GM21447 (cell line): ENCODE results near the gene IL1RL1.

Experiments
- ATAC-seq: cut with Tn5 transposase; IDR thresholded peaks from one replicate; pipeline ENCODE4 v1.9.1; 2021; ENCODE audit not compliant: unreplicated experiment

The IL1RL1 gene

DNA sequence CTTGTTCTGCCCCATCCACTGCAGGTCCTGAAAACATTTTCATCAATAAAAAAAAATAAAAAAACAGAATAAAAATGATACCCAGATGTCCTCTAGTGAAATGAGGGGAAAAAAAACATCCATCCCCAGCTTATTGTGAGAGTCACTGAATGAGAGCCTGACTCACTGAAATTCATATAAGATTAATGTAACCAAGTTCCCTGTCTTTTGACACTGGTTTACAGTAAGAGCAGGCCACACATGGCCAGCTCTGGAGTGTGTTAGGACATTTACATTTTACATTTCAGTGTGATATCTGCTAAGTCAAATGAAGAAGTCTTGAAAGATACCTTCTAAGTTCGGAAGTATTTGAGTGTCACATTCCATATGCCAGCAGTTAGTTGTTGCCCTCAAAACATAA, 23.1 kb downstream of the IL1RL1 start:
- no peak for ATAC-seq

DNA sequence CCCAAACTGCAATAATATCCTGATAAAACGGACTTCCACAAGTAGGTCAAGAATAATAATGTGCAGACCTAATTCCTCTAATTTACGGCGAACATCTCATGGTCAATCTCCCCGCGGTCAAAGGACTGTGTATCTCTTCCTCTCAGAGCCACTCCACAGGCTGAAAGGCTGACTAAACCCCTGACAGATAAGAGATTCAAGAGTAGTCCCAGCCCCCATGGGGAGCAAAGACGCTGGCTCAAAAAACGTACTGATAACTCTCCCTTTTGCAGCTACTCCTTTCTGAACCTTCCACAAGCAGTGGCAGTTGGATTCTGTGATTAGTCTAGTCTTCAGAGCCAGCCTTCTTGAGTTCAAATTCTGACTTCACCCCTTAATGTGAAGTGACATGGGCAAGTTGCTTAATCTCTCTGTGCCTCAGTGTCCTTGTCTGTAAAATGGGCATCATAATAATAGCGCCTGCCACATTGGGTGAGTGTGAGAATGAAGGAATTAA, 24.6 kb downstream of the IL1RL1 start:
- ATAC-seq: no peak

DNA sequence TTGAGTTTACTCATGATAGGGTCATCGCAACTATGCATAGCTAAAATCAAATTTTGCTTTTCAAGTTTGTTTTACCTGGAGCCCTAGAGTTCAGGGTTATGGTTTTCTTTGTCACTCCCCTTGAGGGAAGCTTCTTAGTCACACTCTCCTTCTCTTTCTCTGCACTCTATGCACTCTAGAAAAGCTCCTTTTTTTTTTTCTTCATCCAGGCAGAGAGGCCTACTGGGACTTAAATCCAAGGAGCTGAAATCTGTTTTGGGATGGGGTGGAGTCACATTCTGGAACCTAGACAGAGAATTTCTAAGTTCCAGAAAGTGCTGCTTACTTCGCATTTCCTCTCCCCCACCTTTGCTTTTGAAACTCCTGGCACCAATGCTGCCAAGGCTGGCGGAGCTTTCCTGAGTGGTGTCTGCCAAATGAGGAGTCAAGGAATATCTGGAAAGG, 25.2 kb downstream of the IL1RL1 start:
- no peak for ATAC-seq

DNA sequence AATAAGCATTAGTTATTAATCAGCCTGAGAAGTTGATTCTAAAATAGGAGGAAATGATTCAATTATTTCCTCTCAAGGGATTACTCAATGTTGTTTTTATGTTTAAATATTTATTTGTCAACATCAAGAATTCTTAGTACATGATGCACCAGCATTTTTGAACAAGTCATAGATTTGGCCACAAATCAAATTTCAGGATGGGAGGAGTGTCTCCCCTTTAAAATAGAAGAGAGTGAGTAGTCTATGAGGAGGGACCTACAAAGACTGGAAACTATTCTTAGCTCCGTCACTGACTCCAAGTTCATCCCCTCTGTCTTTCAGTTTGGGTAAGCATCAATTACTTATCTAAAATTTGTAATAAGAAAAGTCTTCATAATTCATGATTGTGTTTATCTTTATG, 25.6 kb downstream of the IL1RL1 start:
- no peak for ATAC-seq

DNA sequence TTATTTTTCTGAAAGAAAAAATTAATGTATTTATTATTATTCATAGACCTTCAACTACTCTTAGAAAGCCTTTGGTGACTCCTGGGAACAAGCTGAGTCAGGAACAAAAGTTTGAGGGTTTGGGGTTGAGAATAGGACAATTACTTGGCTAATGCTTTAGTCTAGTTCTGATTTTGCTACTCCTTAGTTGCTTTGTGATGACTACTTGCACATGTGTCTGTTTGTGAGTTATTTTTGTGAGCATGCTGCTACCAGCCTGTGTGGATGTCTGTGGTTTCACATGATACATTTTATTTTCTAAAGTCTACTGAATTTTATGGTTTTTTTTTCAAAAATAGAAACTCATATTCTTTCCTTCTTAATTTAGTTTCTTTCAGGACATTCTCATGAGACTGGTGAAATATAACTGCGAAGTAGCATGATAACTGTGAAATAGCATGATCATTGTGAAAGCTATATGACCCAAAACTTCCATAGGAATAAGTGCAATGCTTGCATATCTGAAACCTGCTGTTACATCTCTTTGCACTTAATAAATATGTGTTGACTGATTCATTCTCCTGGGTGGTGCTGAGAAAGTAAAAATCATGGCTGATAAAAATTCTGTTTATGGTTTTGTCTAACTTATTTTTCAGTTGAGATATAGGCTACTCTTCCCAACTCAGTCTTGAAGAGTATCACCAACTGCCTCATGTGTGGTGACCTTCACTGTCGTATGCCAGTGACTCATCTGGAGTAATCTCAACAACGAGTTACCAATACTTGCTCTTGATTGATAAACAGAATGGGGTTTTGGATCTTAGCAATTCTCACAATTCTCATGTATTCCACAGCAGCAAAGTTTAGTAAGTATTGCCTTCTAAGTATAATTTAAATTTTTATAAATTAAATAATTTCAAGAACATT, 26.4 kb downstream of the IL1RL1 start:
- ATAC-seq: no peak

DNA sequence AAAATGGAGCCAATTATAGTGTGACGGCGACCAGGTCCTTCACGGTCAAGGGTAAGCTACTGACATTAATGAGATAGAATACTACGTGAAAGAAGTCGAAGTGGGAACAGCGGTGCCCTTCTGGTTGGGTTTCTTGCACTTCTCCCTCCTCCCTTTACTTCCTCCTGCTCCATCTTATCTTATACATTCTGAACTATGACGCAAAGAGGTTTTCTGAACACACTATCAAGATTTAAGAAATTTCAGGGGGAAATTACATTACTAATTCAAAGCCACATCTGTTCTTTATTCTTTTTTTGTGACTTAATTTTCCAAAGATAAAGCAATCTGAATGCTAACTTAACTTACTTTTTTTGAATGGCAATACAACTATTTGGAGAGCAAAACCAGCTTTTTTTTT, 29.4 kb downstream of the IL1RL1 start:
- no peak for ATAC-seq

DNA sequence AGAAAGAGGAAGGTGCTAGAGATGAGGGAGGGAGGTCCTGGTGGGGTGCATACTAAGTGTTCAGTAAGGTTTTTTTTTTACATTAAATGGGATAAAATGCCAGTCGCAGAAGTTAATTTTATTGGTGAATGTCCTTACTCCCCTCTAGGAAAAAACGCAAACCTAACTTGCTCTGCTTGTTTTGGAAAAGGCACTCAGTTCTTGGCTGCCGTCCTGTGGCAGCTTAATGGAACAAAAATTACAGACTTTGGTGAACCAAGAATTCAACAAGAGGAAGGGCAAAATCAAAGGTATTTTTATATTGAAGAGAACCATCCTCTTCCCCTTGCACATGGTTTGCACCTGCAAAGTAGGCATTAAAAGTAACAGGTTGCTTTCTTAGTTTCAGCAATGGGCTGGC, 31.5 kb downstream of the IL1RL1 start:
- ATAC-seq: no peak

DNA sequence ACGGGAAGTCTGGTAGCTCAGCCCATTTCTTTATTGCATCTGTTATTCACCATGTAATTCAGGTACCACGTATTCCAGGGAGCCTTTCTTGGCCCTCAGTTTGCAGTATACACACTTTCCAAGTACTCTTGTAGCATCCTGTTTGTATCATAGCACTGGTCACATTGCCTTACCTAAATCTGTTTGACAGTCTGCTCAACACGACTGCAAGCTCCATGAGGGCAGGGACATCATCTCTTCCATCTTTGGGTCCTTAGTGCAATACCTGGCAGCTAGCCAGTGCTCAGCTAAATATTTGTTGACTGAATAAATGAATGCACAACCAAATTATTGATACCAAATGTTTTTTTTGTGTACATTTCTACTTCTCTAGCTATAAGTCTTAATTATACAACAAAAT, 33.0 kb downstream of the IL1RL1 start:
- ATAC-seq: no peak

DNA sequence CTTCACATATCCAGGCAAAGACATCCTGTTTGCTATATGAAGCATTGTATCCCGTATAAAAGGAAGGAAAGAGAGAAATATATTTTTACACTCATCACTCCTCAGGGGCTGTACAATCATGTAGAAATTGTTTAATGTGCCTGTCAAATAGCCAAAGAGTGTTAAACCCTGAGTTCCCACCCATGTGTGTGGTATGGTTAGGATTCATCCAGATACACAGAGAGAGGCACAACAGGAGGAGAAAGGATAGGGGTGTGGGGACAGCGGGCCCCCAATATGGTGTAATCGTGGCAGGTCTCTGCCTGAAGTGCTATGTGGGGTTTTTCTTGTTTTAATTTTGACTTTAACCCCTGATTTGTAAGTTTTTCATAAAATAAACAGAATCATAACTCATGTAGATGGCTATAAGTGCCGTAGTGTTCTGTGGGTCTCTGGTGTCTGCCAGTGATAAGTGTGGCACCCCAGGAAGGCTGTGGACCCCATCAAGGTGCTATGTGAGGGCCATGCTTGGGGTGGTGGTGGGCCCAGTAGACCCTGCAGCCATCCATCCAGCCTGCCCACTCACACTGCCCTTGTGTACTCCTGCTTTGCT, 34.1 kb downstream of the IL1RL1 start:
- no peak for ATAC-seq

DNA sequence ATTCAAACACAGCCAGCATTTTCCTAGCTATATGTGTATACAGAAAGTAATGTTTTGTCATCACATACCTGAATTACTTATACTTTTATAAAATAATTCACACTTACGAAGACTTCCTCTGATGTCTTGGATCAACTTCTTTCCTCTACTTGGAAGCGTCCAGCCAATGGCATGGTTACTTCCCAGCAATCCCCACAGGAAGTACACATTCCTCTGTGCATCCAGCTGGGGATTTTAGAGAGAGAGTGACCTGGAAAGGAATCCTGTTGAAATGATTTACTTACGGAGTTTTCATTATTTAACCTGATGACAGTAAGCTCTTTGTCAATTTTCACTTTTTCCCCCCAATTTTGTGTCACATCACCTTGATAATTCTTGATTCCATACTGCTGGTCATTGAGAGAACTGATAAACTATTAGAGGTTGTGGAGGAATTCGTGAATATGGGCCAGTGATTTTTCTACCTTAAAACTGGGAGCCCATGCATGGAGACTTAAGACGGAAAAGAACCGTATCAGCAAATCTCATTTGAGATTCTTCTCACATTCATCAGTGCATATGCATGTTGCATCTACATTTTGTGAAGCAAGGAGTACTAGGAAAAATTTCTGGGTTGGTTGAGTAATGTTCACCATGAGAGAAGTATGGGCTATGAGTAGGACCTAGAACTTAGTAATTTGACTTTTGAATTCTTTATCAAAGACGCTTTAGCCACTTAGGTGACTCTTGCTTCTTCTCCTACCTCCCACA, 35.2 kb downstream of the IL1RL1 start:
- ATAC-seq: no peak

DNA sequence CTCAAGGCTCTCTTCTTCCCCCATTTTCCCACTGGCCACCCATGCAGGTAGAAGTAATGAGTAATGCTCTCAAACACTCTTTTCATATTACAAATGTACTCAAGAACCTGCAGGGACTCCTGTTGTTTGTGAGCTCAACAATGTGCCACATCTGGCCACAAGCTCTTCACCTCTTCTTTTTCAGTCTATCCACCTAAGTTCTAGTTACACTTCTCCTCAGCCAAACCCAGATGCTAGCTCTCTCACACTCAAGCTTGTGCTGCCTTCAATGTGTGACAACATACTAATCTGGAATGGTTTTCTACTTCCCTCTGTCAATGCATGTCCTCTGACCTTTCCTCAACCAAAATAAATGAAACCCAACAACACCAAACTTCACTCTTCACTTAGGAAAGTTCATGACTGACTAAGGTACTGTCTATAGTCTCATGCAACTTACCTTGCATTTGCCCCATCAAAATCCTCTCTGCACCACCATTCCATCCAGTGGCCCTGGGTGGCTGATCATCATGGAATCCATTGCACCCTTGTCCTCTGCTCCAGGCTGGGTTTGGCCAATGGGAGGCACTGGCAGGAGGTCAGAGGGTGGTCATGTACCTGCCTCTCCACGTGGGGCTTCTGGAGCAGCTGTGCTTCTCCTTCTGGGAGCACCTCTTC, 38.9 kb downstream of the IL1RL1 start:
- no peak for ATAC-seq

DNA sequence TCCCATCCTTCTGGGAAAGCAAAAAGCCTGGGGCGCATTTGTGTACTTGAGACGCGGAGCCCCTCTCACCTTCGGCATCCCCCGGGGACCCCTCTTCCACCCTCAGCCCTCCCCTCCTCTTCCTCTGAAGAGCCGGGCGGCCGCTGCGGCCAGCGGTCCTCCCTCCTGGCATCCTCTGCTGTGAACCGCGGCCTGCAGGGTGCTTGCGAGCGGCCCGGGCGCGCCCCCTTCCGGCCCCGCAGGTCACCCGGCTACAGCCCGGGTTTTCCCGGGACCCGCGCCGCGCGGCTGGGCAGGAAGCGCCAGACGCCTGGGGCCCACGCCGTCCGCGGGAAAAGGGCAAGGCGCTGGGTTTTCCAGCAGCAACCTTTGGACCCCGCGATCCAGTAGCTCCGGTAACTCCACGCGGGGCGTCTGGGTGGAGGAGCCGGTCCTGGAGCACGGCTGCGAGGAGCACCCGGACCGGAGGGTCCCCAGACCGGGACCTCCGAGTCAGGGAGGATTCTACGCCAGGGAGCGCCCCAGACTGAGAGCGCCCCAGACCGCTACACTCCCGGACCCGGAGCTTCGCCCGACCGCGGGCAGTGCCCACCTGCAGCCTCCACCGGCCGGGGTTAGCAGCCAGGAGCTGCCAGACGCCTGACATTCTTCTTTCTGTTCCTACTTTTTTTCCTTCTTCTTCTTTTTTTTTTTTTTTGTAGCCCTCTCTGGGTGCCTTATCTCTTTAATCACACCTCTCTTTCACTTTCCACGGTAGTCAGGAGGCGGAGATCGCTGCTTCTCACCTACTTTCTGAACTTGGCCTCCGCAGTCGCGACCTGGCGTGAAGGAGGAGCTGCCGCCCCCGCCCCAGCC, 44.4 kb downstream of the IL1RL1 start, which contains the start of gene IL18R1:
IL18R1 (plus strand) TSS at position 271 of the 855 bp plus-strand sequence. CDS start 6,865 bp downstream, outside the sequence.
- peak; percentile 83 for ATAC-seq

DNA sequence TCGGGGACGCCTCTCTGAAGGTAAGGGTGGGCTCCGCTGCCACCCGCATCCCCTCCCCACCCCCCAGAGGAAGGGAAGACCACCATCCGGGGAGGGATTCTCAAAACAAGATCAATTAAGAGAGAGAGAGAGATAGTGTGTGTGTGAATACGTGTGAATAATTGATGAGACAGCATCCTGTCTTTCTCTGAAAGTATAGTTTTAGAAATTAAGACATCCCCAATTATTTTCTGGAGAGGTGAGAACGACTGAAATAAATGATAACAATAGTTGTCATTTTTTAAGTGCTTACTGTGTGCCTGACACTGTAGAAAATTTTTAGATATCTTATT, 45.0 kb downstream of the IL1RL1 start:
- peak; percentile 15 for ATAC-seq

DNA sequence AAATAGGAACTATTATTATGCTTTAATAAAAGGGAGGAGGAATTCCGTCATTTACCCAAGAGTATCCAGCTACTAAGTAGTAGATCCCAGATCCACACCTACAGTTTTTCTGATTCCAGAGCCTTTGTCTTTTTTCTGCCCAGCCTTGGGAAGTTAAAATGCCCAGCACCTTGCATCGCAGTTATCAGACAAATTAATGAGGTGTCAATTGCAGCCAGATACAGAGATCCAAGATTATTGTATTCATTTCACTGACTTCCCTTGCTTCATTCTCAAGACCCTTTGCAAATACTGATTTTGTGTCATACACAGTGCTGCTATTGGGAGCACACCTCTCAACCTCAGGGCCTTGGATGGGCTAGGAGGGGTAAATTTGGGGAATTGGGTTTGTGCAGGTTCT, 45.4 kb downstream of the IL1RL1 start:
- ATAC-seq: no peak

DNA sequence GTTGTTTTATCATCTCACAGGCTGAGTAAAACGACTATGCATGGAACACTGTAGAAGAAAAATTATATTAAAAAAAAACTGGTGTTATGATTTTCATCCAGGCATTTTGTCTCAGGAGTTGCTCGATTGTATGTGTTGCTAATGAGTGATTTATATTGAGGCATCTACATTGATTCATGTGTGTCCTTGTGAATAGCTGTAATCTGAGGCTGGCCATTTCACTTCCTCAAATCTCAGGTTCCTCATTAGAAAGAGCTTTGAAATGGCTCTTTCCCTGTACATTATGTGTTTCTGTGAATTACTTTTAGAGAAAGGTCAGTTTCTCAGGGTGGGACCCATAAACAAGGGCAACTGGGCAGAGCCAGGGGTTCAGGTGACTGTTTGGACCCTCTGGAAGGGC, 46.6 kb downstream of the IL1RL1 start:
- no peak for ATAC-seq

DNA sequence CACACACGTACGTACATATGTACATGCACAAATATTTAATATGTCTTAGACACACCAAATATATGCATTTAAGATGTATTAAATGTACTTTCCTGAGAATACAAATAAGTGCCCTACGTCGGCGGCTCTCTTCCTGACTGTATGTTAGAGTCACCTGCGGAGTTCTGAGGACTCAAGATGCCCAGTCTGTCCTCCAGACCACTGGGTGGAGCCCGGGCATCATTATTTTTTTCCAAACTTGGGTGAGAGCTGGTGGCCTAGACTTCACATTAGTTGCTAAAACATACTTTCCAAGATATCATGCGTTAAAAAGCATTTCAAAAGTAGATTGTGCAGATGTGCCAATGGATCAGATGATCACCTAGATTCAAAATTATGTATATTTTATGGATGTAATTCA, 47.1 kb downstream of the IL1RL1 start:
- no peak for ATAC-seq

DNA sequence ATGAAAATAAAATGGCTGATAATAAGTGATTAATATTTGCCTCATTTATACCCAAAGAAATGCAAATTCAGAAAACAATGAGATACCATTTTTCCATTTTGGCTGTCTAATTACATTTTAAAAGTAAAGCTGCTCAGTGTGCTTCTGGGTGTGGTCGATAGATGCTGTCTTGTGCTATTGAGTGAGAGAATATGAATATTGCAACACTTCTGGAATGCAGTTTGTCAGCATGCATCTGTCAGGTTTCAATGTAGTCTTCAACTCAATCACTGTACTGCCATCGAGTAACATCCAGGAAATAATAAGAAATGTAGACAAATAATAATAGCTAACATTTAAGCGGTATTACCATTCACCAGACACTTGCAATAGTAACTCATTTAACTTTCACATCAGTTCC, 48.2 kb downstream of the IL1RL1 start:
- no peak for ATAC-seq

DNA sequence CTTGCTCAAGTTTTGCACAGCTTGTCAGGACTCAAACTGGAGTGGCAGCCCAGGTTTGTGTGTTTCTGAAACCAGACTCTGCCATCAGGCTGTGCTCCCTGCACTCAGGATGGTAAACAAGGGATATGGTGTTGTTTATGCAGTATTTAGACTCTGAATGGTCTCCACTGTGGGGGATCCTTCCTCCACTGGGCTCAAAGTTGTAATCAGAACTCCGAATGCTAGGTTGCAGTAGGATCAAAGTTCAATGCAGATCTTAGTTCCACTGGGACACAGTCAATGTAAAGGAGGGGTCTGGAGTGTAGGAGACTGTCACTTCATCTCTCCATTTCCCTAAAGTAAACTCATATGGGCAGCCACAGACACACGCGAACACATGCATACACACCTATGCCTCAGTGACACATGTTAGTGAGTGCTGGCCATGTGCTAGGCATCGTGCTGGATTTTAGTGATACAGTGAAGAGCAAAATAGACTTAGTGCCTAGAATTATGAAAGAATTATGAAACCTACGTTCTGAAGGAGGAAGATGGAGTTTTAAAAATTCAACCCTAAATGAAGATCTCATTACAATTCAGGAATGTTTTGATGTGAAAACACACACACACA, 50.4 kb downstream of the IL1RL1 start:
- no peak for ATAC-seq

DNA sequence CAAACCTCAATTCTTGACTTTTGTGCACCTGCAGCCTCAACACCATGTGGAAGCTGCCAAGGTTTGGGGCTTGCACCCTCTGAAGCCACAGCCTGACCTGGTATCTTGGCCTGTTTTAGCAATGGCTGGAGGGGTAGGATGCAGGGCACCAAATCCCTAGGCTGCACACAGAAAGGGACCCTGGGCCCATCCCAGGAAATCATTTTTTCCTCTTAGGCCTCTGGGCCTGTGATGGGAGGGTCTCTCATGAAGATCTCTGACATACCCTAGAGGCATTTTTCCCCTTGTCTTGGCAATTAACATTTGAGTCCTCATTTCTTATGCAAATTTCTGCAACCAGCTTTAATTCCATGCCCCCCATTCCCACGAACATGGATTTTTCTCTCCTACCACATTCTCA, 54.4 kb downstream of the IL1RL1 start:
- ATAC-seq: no peak
